LNCaP clone FGC (cell line): ENCODE data around the gene FBLN1.

Experiments
- DNase-seq: peaks from one replicate; pipeline ENCODE4 v3.0.0-alpha.2; 2011; ENCODE audit warnings: low read depth
- H3K4me3 ChIP-seq: 2 replicates; pipeline ENCODE4 v1.5.1; 2011; ENCODE audit warnings: mild to moderate bottlenecking, low read depth, low read length, control low read depth
- TF ChIP-seq, protein P1 (sequence below): IDR thresholded peaks from 2 replicates; pipeline ENCODE4 v1.5.1; 2012; ENCODE audit warnings: mild to moderate bottlenecking; ENCODE audit not compliant: control insufficient read depth, insufficient read depth; ENCODE audit errors: extremely low read depth

FBLN1 gene

DNA sequence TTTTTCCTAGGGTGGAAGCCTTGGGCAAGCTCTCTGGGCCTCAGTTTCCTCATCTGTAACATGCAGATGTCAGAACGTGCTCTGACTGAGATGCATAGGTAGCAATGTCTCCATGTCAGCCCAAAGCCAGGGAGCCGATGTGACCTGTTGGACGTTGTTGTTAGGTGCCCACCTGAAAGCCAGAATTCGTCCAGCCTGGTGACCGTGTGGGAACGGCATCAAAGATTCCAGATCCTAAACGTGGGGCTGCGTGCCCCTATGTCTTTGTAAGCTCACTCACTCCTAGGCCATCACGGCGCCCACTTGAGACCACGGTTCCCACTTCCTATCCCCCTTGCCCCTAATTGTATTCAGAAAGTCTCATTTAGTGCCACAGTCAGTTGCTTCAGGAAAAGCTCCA lies 48.2 kb downstream of the FBLN1 start:
- H3K4me3 ChIP-seq: no peak overlapping the region
- DNase-seq: no peak
- TF ChIP-seq, protein P1, sequence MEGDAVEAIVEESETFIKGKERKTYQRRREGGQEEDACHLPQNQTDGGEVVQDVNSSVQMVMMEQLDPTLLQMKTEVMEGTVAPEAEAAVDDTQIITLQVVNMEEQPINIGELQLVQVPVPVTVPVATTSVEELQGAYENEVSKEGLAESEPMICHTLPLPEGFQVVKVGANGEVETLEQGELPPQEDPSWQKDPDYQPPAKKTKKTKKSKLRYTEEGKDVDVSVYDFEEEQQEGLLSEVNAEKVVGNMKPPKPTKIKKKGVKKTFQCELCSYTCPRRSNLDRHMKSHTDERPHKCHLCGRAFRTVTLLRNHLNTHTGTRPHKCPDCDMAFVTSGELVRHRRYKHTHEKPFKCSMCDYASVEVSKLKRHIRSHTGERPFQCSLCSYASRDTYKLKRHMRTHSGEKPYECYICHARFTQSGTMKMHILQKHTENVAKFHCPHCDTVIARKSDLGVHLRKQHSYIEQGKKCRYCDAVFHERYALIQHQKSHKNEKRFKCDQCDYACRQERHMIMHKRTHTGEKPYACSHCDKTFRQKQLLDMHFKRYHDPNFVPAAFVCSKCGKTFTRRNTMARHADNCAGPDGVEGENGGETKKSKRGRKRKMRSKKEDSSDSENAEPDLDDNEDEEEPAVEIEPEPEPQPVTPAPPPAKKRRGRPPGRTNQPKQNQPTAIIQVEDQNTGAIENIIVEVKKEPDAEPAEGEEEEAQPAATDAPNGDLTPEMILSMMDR: no peak

DNA sequence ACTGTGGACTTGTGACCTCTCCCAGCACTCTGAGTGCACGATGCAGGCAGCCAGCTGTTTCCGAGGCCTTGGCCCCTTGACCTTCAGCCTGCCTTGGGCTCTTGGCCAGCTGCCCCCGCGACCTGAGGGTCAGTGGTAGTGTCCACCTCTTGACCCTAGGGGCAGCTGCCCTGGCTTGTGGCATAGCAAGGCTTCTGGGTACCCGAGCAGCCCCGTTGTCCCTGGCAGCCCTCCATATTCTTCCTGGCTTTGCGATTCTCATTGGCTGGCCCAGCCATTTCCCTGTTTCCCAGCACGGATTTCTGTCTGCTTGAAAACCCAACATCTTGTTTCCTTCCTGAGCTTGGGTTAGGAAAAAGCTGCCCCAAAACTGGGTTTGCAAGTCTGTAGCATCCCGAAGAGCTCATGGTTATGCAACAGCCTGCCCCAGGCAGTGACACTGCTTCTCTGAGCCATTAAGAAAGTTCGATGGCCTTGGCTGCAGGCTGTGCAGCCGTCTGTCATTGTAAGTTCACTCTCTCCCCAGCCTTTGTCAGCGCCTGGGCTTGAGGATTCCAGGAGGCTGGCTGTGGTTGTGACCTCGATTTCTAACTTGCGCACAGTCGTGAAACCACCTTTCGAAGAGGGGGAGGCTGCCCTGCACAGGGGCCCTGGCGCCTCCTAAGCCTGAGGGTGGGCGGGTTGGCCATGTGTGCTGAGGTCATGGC lies 48.8 kb downstream of the FBLN1 start:
- TF ChIP-seq, protein P1: no peak
- no peak for DNase-seq
- no peak overlapping the region for H3K4me3 ChIP-seq

DNA sequence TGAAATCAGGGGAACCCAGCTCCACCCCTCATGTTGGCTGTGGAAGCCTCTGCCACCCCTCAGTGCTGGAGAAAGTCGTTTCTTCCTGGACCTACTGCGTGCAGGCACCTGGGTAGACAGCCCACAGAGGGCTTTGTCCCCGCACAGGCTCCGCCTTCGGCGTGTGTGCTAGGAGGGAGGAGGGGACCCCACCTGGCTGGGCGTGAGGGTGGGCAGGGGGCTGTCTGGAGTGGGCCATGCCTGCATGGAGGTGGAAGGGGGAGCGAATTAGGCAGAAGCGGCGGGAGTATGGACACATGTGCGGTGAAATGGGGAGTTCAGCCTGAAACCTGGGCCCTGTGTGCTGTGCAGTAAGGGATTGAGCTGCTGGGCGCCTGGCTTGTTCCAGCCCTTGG lies 49.3 kb downstream of the FBLN1 start:
- no peak for DNase-seq
- TF ChIP-seq, protein P1: no peak
- H3K4me3 ChIP-seq: no peak overlapping the region

DNA sequence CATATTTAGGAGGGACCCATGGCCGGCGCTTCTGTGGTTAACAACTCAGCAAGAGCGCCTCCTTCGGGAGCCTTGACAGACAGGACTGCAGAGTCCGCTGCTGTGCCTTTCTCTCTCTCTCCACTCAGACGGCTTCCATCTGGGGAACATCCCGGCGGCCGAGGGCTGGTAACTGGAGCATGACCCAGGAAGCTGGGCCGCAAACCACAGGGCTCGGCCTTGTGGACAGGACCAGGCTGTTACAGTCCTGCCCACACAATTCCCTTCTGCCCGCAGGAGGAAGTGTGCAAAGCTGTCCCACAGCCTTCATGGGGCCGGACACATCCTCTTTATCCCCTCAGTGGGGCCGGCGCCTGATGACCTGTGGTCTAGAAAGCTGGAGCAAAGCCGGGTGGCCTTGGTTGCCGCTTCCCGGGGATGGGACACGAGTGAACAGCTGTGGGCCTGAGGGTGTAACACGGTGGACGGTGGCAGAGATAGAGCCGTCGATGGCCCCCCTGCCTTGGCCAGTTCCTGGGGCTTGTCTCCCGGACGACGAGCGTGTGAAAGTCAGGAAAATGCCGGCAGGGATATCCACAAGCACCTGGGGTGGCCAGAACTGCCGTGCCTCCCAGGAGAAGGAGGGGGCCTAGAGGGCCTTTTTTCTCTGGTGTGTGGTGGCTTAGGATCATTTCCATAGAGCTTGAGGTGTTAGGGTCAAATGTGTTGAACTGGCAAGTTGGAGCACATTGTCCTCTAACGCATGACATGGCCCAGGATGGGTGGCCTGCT lies 50.1 kb downstream of the FBLN1 start:
- TF ChIP-seq, protein P1: no peak
- DNase-seq: no peak
- H3K4me3 ChIP-seq: no peak overlapping the region

DNA sequence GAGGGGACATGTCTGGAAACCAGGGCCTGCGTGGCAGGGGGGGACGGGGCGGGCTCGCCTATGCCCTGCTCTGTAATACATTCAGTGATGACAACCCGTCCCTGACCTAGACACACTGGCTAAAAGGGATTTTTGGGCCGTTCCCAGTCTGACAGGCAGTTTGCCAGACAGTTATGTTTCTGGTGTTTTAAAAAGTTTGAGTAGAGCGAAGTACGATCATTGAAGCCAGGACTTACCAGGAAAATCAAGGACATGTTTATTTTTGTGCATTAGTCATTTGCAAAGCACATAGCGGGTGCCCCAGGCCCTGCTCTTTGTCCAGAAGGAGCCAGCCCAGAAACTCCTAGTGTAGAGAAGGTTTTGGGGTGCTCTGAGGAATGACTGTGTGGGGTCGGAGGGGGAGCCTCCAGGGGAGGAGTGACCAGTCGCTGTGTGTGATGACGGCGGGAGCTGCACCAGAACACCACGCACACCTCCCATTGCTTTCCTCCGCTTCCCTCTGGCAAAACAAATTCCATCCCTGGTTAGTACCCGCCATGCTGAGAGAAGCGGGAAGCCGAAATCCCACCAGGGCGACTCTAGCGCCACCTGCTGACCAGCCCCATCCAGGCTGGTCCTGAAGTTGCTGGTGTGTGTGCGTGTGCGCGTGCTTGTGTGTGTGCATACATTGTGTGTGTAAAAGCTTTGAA lies 50.8 kb downstream of the FBLN1 start:
- 0 out of 2 replicates have a peak overlapping the region, but pooled peaks have one; percentile 7 for H3K4me3 ChIP-seq
- peak; percentile 38 for DNase-seq
- TF ChIP-seq, protein P1: peak; percentile 95

DNA sequence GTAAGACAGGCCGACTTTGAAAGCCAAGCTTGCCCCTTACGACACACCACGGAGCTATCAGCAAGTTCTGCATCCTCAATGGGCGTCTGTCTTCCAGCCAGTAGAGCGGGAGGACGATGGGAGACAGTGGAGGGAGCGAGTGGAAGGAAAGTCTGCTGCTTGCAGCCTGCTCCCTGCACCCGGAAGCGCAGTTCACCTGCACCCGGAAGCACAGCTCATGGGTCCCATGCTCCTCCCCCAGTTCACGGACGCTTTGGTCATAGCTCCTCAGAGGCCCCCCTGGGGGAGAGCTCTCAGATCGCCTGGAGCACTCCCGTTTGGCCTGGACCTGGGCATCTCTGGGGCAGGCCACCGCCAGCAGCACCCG lies 51.3 kb downstream of the FBLN1 start:
- DNase-seq: no peak
- TF ChIP-seq, protein P1: no peak
- H3K4me3 ChIP-seq: 0 out of 2 replicates have a peak overlapping the region, but pooled peaks have one; percentile 7
